ENCODE results near the gene TRIM61. TPM values are rescaled to one million over a fixed set of nuclear protein-coding genes. Genes with fewer than 3 reads are reported as not detected.
"Not testable (repeated sequence)": the region's sequence is repeated elsewhere in the genome, so short reads cannot be mapped to it uniquely, and the experiment has no call there.

The TRIM61 gene
- total and polyA plus RNA-seq, 10 donors, result 0.52 to 1.8 (median 1.4) TPM; not detected in 1

- peaks cover 0 to 12% (median 0%) of the 10 kb centered on the region in 7 donors for H3K27me3 ChIP-seq (replicated peaks in 1 of 7)
- 61 to 85% (median 77%) methylated on average over 3 of the region's 3 CpGs for WGBS, 5 donors
- no peak for DNase-seq
- no peak overlapping the region for H3K4me3 ChIP-seq
- no peak overlapping the region for H3K27ac ChIP-seq
- no peaks in the 10 kb centered on the region for H3K9me3 ChIP-seq
- intact Hi-C loops (cut with DNase I; ENCODE audit: low total_unique reads), result no loop called here
- TF ChIP-seq POLR2AphosphoS5 (IDR thresholded peaks at IDR 0.05), result no peak
- TF ChIP-seq POLR2A (IDR thresholded peaks at IDR 0.05), result no peak
- no peak for TF ChIP-seq CTCF (IDR thresholded peaks at IDR 0.05 in 8 of 11, conservative IDR thresholded peaks at IDR 0.05 in 3 of 11)
- no peaks in the 10 kb centered on the region for H3K36me3 ChIP-seq
- H3K4me1 ChIP-seq, result peaks cover 0 to 14% (median 6%) of the 10 kb centered on the region in 6 donors
Measured at GRCh38 chr4:164952551-164952950, 24.9 kb downstream of the TRIM61 start.

GRCh38 chr4:164949448-164950143, 27.9 kb downstream of the TRIM61 start:
- intact Hi-C loops (cut with DNase I; ENCODE audit: low total_unique reads), result no loop called here
- WGBS, 5 donors, result 66 to 88% (median 70%) methylated on average over 1 of the region's 1 CpG
- peaks cover 0 to 7% (median 0%) of the 10 kb centered on the region in 7 donors for H3K27me3 ChIP-seq (replicated peaks in 1 of 7)
- H3K4me3 ChIP-seq, result no peak overlapping the region
- H3K27ac ChIP-seq, result no peak overlapping the region
- DNase-seq, result no peak
- no peaks in the 10 kb centered on the region for H3K4me1 ChIP-seq
- no peaks in the 10 kb centered on the region for H3K36me3 ChIP-seq
- H3K9me3 ChIP-seq, result no peaks in the 10 kb centered on the region
- TF ChIP-seq POLR2AphosphoS5 (IDR thresholded peaks at IDR 0.05) (no peak), POLR2A (IDR thresholded peaks at IDR 0.05) (no peak), CTCF (IDR thresholded peaks at IDR 0.05 in 8 of 11, conservative IDR thresholded peaks at IDR 0.05 in 3 of 11) (no peak)

GRCh38 chr4:164948975-164949374, 28.5 kb downstream of the TRIM61 start:
- no peak overlapping the region for H3K4me3 ChIP-seq
- H3K9me3 ChIP-seq, result no peaks in the 10 kb centered on the region
- H3K36me3 ChIP-seq, result no peaks in the 10 kb centered on the region
- H3K27ac ChIP-seq, result no peak overlapping the region
- intact Hi-C loops (cut with DNase I; ENCODE audit: low total_unique reads), result no loop called here
- 75 to 92% (median 76%) methylated on average over 4 of the region's 4 CpGs for WGBS, 5 donors
- H3K4me1 ChIP-seq, result no peaks in the 10 kb centered on the region
- peaks cover 0 to 7% (median 0%) of the 10 kb centered on the region in 7 donors for H3K27me3 ChIP-seq (replicated peaks in 1 of 7)
- TF ChIP-seq POLR2A (IDR thresholded peaks at IDR 0.05) (no peak), CTCF (IDR thresholded peaks at IDR 0.05 in 8 of 11, conservative IDR thresholded peaks at IDR 0.05 in 3 of 11) (no peak), POLR2AphosphoS5 (IDR thresholded peaks at IDR 0.05) (no peak)
- DNase-seq, result no peak

- H3K4me1 ChIP-seq; H3K36me3 ChIP-seq; H3K27ac ChIP-seq; H3K4me3 ChIP-seq; intact Hi-C loops (cut with DNase I; ENCODE audit: low total_unique reads); H3K27me3 ChIP-seq (replicated peaks in 1 of 7); H3K9me3 ChIP-seq: not testable (repeated sequence)
- DNase-seq, result peak; percentile 58
- 57 to 78% (median 67%) methylated on average over 3 of the region's 3 CpGs for WGBS, 5 donors
Measured at GRCh38 chr4:164948006-164948405, 29.5 kb downstream of the TRIM61 start.

All from spleen (tissue), 11 donors.